HEK293T (cell line): ENCODE data around the gene SEL1L3.

Source experiments
- ARNT ChIP-seq: fragments of 450-650 bp; IDR thresholded peaks from 2 replicates; pipeline ENCODE4 v1.6.1; 2017; ENCODE audit warnings: mild to moderate bottlenecking
- BHLHE40 ChIP-seq: fragments of 450-650 bp; IDR thresholded peaks from 2 replicates; pipeline ENCODE4 v1.6.1; 2016; ENCODE audit warnings: mild to moderate bottlenecking, moderate library complexity, borderline replicate concordance
- CTBP1 ChIP-seq: fragments of 450-650 bp; IDR thresholded peaks from 2 replicates; pipeline ENCODE4 v1.6.1; 2016; ENCODE audit warnings: borderline replicate concordance
- ELF4 ChIP-seq: fragments of 450-650 bp; IDR thresholded peaks from 2 replicates; pipeline ENCODE4 v1.6.1; 2017; ENCODE audit warnings: antibody characterized with exemption
- FOXA1 ChIP-seq: fragments of 450-650 bp; IDR thresholded peaks from 2 replicates; pipeline ENCODE4 v1.6.1; 2016; ENCODE audit warnings: mild to moderate bottlenecking
- FOXK2 ChIP-seq: fragments of 450-650 bp; IDR thresholded peaks from 2 replicates; pipeline ENCODE4 v1.6.1; 2016; ENCODE audit warnings: mild to moderate bottlenecking
- FOXM1 ChIP-seq: fragments of 450-650 bp; IDR thresholded peaks from 2 replicates; pipeline ENCODE4 v1.6.1; 2017; ENCODE audit warnings: mild to moderate bottlenecking, borderline replicate concordance
- HDGF ChIP-seq: fragments of 450-650 bp; IDR thresholded peaks from 2 replicates; pipeline ENCODE4 v1.6.1; 2017; ENCODE audit warnings: antibody characterized with exemption, borderline replicate concordance
- LEF1 ChIP-seq: fragments of 450-650 bp; IDR thresholded peaks from 2 replicates; pipeline ENCODE4 v1.6.1; 2017; ENCODE audit warnings: mild to moderate bottlenecking, borderline replicate concordance
- NFRKB ChIP-seq: fragments of 450-650 bp; IDR thresholded peaks from 2 replicates; pipeline ENCODE4 v1.6.1; 2016; ENCODE audit warnings: mild to moderate bottlenecking, moderate library complexity
- SP1 ChIP-seq: fragments of 450-650 bp; IDR thresholded peaks from 2 replicates; pipeline ENCODE4 v1.6.1; 2017
- TARDBP ChIP-seq: fragments of 450-650 bp; IDR thresholded peaks from 2 replicates; pipeline ENCODE4 v1.6.1; 2016
- ZNF384 ChIP-seq: fragments of 450-650 bp; IDR thresholded peaks from 2 replicates; pipeline ENCODE4 v1.6.1; 2016

DNA sequence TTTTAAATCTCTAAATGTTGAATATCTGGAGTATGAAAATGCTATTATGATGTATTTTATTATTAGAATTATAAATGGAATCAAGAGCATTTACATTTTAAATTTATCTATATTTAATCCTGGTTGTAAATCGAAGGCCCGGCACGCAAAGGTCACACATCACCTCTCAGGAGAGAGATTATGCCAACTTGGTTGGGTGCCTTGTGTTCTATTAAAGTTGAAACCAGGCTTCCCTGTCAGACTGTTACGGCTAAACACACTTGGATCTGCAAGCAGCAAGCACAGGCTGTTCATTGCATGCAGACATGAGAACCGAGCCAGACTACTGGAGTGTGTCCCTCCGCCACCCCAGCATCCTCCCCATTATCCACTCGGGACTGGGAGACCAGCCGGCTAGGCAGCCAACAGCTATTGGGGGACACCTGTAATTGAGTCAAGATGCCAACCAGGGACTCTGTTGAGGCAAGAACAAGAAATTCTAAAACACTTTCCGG, 16.4 kb upstream of the SEL1L3 start:
- TF ChIP-seq FOXM1, result no peak
- no peak for TF ChIP-seq ELF4
- no peak for TF ChIP-seq BHLHE40
- no peak for TF ChIP-seq SP1
- TF ChIP-seq FOXA1, result no peak
- no peak for TF ChIP-seq HDGF
- no peak for TF ChIP-seq NFRKB
- no peak for TF ChIP-seq ZNF384
- TF ChIP-seq LEF1, result no peak
- no peak for TF ChIP-seq ARNT
- TF ChIP-seq CTBP1, result no peak
- no peak for TF ChIP-seq TARDBP
- no peak for TF ChIP-seq FOXK2
